DOHH2 (cell line): ENCODE data around the gene BAZ1A.

Experiments
- CTCF ChIP-seq: fragments of 200-600 bp; sonication (generic); IDR thresholded peaks from one replicate; pipeline ENCODE4 v1.5.1; 2014; ENCODE audit warnings: antibody characterized with exemption, mild to moderate bottlenecking, low read depth, low read length; ENCODE audit not compliant: poor library complexity, severe bottlenecking
- EZH2phosphoT487 ChIP-seq: fragments of 200-600 bp; sonication (generic); IDR thresholded peaks from 2 replicates; pipeline ENCODE4 v1.6.1; 2017; ENCODE audit warnings: borderline replicate concordance, mild to moderate bottlenecking, antibody characterized with exemption, low read length, moderate library complexity, mixed read lengths

GRCh38 chr14:34920339-34920738 lies 45.2 kb upstream of the BAZ1A start:
- TF ChIP-seq CTCF = no peak
- TF ChIP-seq EZH2phosphoT487 = no peak
